HTERT RPE-1 (cell line): Measurements from ENCODE around the gene NAGLU.

Experiments
- in situ Hi-C: fragments of 300-500 bp; cut with MboI; formaldehyde crosslinking; loops from 4 replicates; pipeline ENCODE4 v1.14.3; 2020; ENCODE audit warnings: low sequenced_read_pairs

The NAGLU gene

DNA sequence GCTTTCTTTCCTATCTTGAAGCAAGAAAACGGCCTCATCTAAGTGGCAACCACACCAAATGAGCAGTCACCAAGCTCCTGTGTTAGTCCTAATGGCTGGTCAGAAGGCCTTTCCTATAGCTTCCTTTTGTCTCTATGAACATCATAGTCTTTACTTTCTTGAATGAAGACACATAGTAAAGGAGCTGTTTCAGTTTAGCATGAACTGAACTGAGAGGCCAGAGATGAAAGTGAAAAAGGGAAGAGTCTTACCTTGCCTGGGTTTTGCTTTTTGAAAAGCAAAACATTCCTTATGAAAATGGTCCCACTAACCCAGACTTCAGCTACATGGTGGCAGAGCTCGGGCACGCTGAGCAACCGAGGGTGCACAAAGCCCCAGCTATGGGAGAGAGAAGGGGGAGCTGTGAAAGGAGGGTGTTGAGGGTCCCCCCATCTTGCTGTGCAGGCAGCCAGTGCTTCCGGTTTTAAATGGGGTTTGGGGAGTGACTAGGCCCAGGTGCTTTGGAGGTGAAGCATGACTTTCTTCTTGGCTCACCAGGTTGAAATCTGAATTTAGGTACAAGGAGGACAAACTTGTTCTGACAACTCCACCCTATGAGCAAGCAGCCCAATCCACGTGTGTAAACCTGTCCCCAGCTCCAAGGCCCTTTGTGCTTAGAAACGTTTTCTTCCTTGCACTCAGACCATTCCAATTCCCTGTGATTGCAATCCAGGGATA is 50.6 kb downstream of the NAGLU start:
- in situ Hi-C loops: no loop called here

GRCh38 chr17:42590886-42591285 is 54.8 kb downstream of the NAGLU start:
- in situ Hi-C loops: no loop called here

- in situ Hi-C loops: no loop called here
These were observed 55.4 kb downstream of the NAGLU start for GRCh38 chr17:42591411-42591810.
